A549 treated with AZD9567 at 1 μM for 4 hours (cell line): ENCODE data around the gene CST1. TPM values are rescaled to one million over a fixed set of nuclear protein-coding genes. Genes with fewer than 3 reads are reported as not detected.

Experiments
- total RNA-seq: library from RNA; stranded (reverse); fragments of 200-300 nt; extraction: Qiagen RNA extraction; gene quantifications from 5 replicates; pipeline ENCODE4 v1.2.3, GENCODE V29; 2022; ENCODE audit not compliant: insufficient read depth

The CST1 gene
- 0.68 to 1.3 TPM (median 0.89 TPM) in 4 of 5 replicates, not detected in the other for total RNA-seq

GRCh38 chr20:23750786-23751185 is at the start of gene CST1:
CST1 (minus strand) TSS chr20:23750935; CDS start chr20:23750866, 69 bp downstream.

Other genes starting within 250 kb of the CST1 start
- gene CST9L, start 182.5 kb downstream of the CST1 start, total RNA-seq, result not detected in 5 replicates
- not detected in 5 replicates for gene CST9, start 145.0 kb downstream of the CST1 start, total RNA-seq
- gene CST3, start 113.0 kb downstream of the CST1 start, total RNA-seq, result 219 to 405 TPM (median 397 TPM) in 5 replicates
- not detected in 5 replicates for gene CST4, start 61.9 kb downstream of the CST1 start, total RNA-seq
- gene CST2, start 75.8 kb upstream of the CST1 start, total RNA-seq, result 0.55 to 0.87 TPM (median 0.74 TPM) in 4 of 5 replicates, not detected in the other
- not detected in 5 replicates for gene CST5, start 128.8 kb upstream of the CST1 start, total RNA-seq
- not detected in 5 replicates for gene GGTLC1, start 237.8 kb upstream of the CST1 start, total RNA-seq